RWPE1 (cell line): ENCODE results near the gene TASP1.

Source experiments
- CTCF ChIA-PET: fragments of 350-600 bp; sonication (Branson Sonifier 250); formaldehyde crosslinking; extraction: SDS; loops from one replicate; lab custom pipeline; 2021; lab: Yijun Ruan, JAX
- POLR2A ChIA-PET: fragments of 400-600 bp; formaldehyde crosslinking; extraction: SDS; loops from one replicate; lab custom pipeline; 2020; ENCODE audit warnings: antibody characterized with exemption; ENCODE audit not compliant: low non-redundant PET; lab: Yijun Ruan, JAX
- DNase-seq: peaks from one replicate; pipeline ENCODE4 v3.0.0; 2012; ENCODE audit warnings: low spot score
- H3K27ac ChIP-seq: fragments of 450-650 bp; 2 replicates; pipeline ENCODE4 v1.5.1; 2017
- TF ChIP-seq, protein P1 (sequence below): fragments of 450-650 bp; conservative IDR thresholded peaks from 2 replicates; pipeline ENCODE4 v1.5.1; 2017; ENCODE audit warnings: low read depth, mild to moderate bottlenecking

The TASP1 gene

GRCh38 chr20:13344671-13345070 lies 294.1 kb downstream of the TASP1 start:
- CTCF ChIA-PET = no interaction called here
- TF ChIP-seq, protein P1, sequence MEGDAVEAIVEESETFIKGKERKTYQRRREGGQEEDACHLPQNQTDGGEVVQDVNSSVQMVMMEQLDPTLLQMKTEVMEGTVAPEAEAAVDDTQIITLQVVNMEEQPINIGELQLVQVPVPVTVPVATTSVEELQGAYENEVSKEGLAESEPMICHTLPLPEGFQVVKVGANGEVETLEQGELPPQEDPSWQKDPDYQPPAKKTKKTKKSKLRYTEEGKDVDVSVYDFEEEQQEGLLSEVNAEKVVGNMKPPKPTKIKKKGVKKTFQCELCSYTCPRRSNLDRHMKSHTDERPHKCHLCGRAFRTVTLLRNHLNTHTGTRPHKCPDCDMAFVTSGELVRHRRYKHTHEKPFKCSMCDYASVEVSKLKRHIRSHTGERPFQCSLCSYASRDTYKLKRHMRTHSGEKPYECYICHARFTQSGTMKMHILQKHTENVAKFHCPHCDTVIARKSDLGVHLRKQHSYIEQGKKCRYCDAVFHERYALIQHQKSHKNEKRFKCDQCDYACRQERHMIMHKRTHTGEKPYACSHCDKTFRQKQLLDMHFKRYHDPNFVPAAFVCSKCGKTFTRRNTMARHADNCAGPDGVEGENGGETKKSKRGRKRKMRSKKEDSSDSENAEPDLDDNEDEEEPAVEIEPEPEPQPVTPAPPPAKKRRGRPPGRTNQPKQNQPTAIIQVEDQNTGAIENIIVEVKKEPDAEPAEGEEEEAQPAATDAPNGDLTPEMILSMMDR = no peak
- DNase-seq = no peak

GRCh38 chr20:13342469-13343242 lies 296.1 kb downstream of the TASP1 start:
- TF ChIP-seq, protein P1 = no peak
- no peak overlapping the region for H3K27ac ChIP-seq
- ChIA-PET CTCF (no interaction called here), POLR2A (no interaction called here)
- DNase-seq = no peak

More at GRCh38 chr20:13344671-13345070, 294.1 kb downstream of the TASP1 start:
- no peak overlapping the region for H3K27ac ChIP-seq
- POLR2A ChIA-PET = no interaction called here

DNA sequence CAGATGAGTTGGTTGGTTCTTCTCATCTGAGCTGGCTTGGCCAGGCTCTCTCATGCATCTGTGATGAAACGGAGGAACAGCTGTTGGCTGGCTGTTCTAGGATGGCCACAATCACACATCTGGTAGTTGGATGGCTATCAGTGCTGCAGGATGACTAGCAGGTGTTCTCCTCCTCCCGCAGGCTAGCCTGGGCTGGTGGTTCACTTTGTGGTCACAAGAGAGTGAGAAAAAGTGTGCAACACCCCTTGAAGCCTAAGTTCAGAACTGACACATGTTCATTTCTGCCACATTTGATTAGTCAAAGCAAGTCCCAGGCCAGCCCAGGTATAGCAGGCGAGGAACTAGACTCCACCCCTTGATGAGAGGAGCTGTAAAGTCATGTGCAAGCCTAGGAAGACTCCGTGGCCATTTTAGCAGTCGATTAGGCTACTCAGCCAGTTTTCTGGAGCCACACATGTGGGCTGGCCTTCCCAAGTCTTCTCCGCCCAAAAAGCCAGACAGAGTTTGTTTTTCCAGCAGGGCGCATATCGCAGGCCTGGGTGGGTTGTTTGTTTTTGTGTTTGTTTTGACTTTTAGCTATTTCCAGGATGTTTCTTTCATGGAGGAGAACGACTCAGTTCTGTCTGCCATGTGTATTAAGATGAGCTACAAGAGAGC lies 296.9 kb downstream of the TASP1 start:
- ChIA-PET POLR2A (no interaction called here), CTCF (no interaction called here)

GRCh38 chr20:13340088-13340487 lies 298.6 kb downstream of the TASP1 start:
- CTCF ChIA-PET = no interaction called here

More for the DNA sequence above, 296.9 kb downstream of the TASP1 start:
- no peak overlapping the region for H3K27ac ChIP-seq
- no peak for DNase-seq
- TF ChIP-seq, protein P1 = no peak

More at GRCh38 chr20:13340088-13340487, 298.6 kb downstream of the TASP1 start:
- H3K27ac ChIP-seq = no peak overlapping the region
- POLR2A ChIA-PET = no interaction called here
- DNase-seq = no peak
- TF ChIP-seq, protein P1 = no peak
